GM23338 (cell line): Measurements from ENCODE around the gene ORAI3. TPM values are rescaled to one million over a fixed set of nuclear protein-coding genes. Genes with fewer than 3 reads are reported as not detected.

Experiments used
- ATAC-seq: fragments of 200-7000 bp; cut with Tn5 transposase; 3 replicates; pipeline ENCODE4 v1.9.1; 2020
- DNase-seq: peaks from one replicate; pipeline ENCODE4 v3.0.0-alpha.2; 2015; ENCODE audit warnings: low spot score
- H2AFZ ChIP-seq: fragments of 200-600 bp; sonication (generic); 2 replicates; pipeline ENCODE4 v1.8.0; 2016; ENCODE audit warnings: antibody characterized with exemption, mild to moderate bottlenecking, moderate library complexity
- H3F3A ChIP-seq: fragments of 200-600 bp; sonication (generic); replicated peaks from 2 replicates; pipeline ENCODE4 v1.8.0; 2017; ENCODE audit warnings: antibody characterized with exemption, mixed run types, low read depth
- H3K27ac ChIP-seq: fragments of 200-600 bp; sonication (generic); 2 replicates; pipeline ENCODE4 v1.6.1; 2016; ENCODE audit warnings: low read depth
- H3K27me3 ChIP-seq: fragments of 200-600 bp; sonication (generic); 2 replicates; pipeline ENCODE4 v1.8.0; 2016; ENCODE audit warnings: mild to moderate bottlenecking, mixed run types, moderate library complexity; ENCODE audit not compliant: insufficient read depth
- H3K36me3 ChIP-seq: fragments of 200-600 bp; sonication (generic); 2 replicates; pipeline ENCODE4 v1.8.0; 2016; ENCODE audit warnings: mild to moderate bottlenecking; ENCODE audit not compliant: insufficient read depth
- H3K4me1 ChIP-seq: fragments of 200-600 bp; sonication (generic); 2 replicates; pipeline ENCODE4 v1.8.0; 2016; ENCODE audit warnings: mild to moderate bottlenecking, moderate library complexity; ENCODE audit not compliant: insufficient read depth
- H3K4me2 ChIP-seq: fragments of 200-600 bp; sonication (generic); 2 replicates; pipeline ENCODE4 v1.7.1; 2017; ENCODE audit warnings: mixed run types
- H3K4me3 ChIP-seq: fragments of 200-600 bp; sonication (generic); 2 replicates; pipeline ENCODE4 v1.6.1; 2016; ENCODE audit warnings: mixed run types
- H3K79me2 ChIP-seq: fragments of 200-600 bp; sonication (generic); replicated peaks from 2 replicates; pipeline ENCODE4 v1.8.0; 2017; ENCODE audit warnings: mild to moderate bottlenecking; ENCODE audit not compliant: insufficient read depth
- H3K9me2 ChIP-seq: fragments of 200-600 bp; sonication (generic); 2 replicates; pipeline ENCODE4 v1.8.0; 2017; ENCODE audit not compliant: insufficient read depth
- H4K20me1 ChIP-seq: fragments of 200-600 bp; sonication (generic); replicated peaks from 2 replicates; pipeline ENCODE4 v1.8.0; 2017; ENCODE audit warnings: mild to moderate bottlenecking; ENCODE audit not compliant: insufficient read depth
- H3K27ac Mint-ChIP-seq: 2 replicates; pipeline ENCODE4 v1.8.0; 2020; ENCODE audit warnings: inconsistent platforms, mild to moderate bottlenecking, moderate library complexity, mixed read lengths
- H3K27me3 Mint-ChIP-seq: 3 replicates; pipeline ENCODE4 v1.8.0; 2022; ENCODE audit warnings: low read depth, mild to moderate bottlenecking, moderate library complexity, mixed read lengths, inconsistent platforms; ENCODE audit not compliant: insufficient read depth, poor library complexity
- H3K36me3 Mint-ChIP-seq: 3 replicates; pipeline ENCODE4 v1.8.0; 2021; ENCODE audit warnings: low read depth, mild to moderate bottlenecking, inconsistent platforms, moderate library complexity, mixed read lengths
- H3K4me1 Mint-ChIP-seq: 3 replicates; pipeline ENCODE4 v1.8.0; 2020; ENCODE audit warnings: mild to moderate bottlenecking, inconsistent platforms, mixed read lengths
- H3K4me3 Mint-ChIP-seq: 3 replicates; pipeline ENCODE4 v1.8.0; 2021; ENCODE audit warnings: moderate library complexity, mild to moderate bottlenecking, inconsistent platforms, mixed read lengths
- H3K9me3 Mint-ChIP-seq: 3 replicates; pipeline ENCODE4 v1.8.0; 2020; ENCODE audit warnings: moderate library complexity, mild to moderate bottlenecking, inconsistent platforms, mixed read lengths
- CTCF ChIP-seq, 2 experiments: fragments of 200-600 bp in 1 of 2; sonication (generic) in 1 of 2; conservative IDR thresholded peaks; 2 replicates each; pipeline versions ENCODE4 v1.5.1 to v1.6.1; 2016 to 2017; ENCODE audit warnings: antibody characterized with exemption in 2 of 2, low read depth in 2 of 2, mild to moderate bottlenecking in 2 of 2, moderate library complexity in 1 of 2
- ETS1 ChIP-seq: IDR thresholded peaks from 2 replicates; pipeline ENCODE4 v1.6.1; 2016; ENCODE audit warnings: antibody characterized with exemption
- EZH2 ChIP-seq: fragments of 200-600 bp; sonication (generic); IDR thresholded peaks from one replicate; pipeline ENCODE4 v1.8.0; 2017; ENCODE audit warnings: antibody characterized with exemption, mild to moderate bottlenecking, low read depth; ENCODE audit not compliant: unreplicated experiment
- EZH2phosphoT487 ChIP-seq: fragments of 200-600 bp; sonication (generic); IDR thresholded peaks from one replicate; pipeline ENCODE4 v1.8.1; 2018; ENCODE audit warnings: antibody characterized with exemption; ENCODE audit not compliant: unreplicated experiment
- JUNB ChIP-seq: IDR thresholded peaks from one replicate; pipeline ENCODE4 v1.6.1; 2016; ENCODE audit warnings: antibody characterized with exemption; ENCODE audit not compliant: unreplicated experiment
- NANOG ChIP-seq: IDR thresholded peaks from 2 replicates; pipeline ENCODE4 v1.6.1; 2016; ENCODE audit warnings: antibody characterized with exemption, borderline replicate concordance
- REST ChIP-seq: IDR thresholded peaks from one replicate; pipeline ENCODE4 v1.6.1; 2018; ENCODE audit warnings: antibody characterized with exemption; ENCODE audit not compliant: unreplicated experiment
- ZNF114 ChIP-seq: fragments of 250-450 bp; sonication (Bioruptor Pico); IDR thresholded peaks from 2 replicates; pipeline ENCODE4 v1.5.0; 2020; ENCODE audit warnings: mild to moderate bottlenecking, moderate library complexity
- ZNF331 ChIP-seq: fragments of 250-450 bp; sonication (Bioruptor Pico); IDR thresholded peaks from 2 replicates; pipeline ENCODE4 v1.5.0; 2020; ENCODE audit warnings: low read depth, mild to moderate bottlenecking, moderate library complexity
- polyA plus RNA-seq: library from polyadenylated mRNA; unstranded; fragments of >200 nt; fragmentation: Nextera tagmentation; extraction: Ambion mirVana; gene quantifications from 2 replicates; pipeline ENCODE4 v1.2.1, GENCODE V29; 2016
- total RNA-seq: library from RNA; depleted of rRNA; stranded (reverse); fragments of >200 nt; shearing (Covaris generic); gene quantifications from 2 replicates; pipeline ENCODE4 v1.2.3, GENCODE V29; 2014

ORAI3 gene
- total and polyA plus RNA-seq, 2 experiments from 2014 or later: 6.9 to 15.9 TPM

- no peak overlapping the region for H3K4me2 ChIP-seq
- H3K4me3 ChIP-seq: no peak overlapping the region
- DNase-seq (no peak), ATAC-seq (no peak)
- no peak overlapping the region for H3K4me3 Mint-ChIP-seq
- no peaks in the 10 kb centered on the region for H4K20me1 ChIP-seq
- H3K9me3 Mint-ChIP-seq: no peaks in the 10 kb centered on the region
- no peak overlapping the region for H3K27ac ChIP-seq
- H3K36me3 Mint-ChIP-seq: no peaks in the 10 kb centered on the region; the same call in 2 of the 3 replicates
- H3K36me3 ChIP-seq: no peaks in the 10 kb centered on the region; the same call in 1 of the 2 replicates
- no peak overlapping the region for H2AFZ ChIP-seq
- peaks cover 23% of the 10 kb centered on the region for H3K27me3 Mint-ChIP-seq
- H3F3A ChIP-seq: peaks cover 3% of the 10 kb centered on the region; the same call in 1 of the 2 replicates
- no peaks in the 10 kb centered on the region for H3K9me2 ChIP-seq
- TF ChIP-seq NANOG: no peak
- no peak for TF ChIP-seq ZNF331
- no peak for TF ChIP-seq EZH2
- TF ChIP-seq REST: no peak
- no peak for TF ChIP-seq EZH2phosphoT487
- no peak for TF ChIP-seq CTCF (conservative IDR thresholded peaks at IDR 0.05; ENCODE audit: low read depth in 2 of 2)
- TF ChIP-seq ZNF114 (CRISPR knock-in tag): no peak
- H3K27me3 ChIP-seq: no peaks in the 10 kb centered on the region
- H3K4me1 ChIP-seq: peaks cover 9% of the 10 kb centered on the region; the same call in 1 of the 2 replicates
- H3K27ac Mint-ChIP-seq: no peak overlapping the region
- peaks cover 5% of the 10 kb centered on the region for H3K79me2 ChIP-seq
- peaks cover 15% of the 10 kb centered on the region for H3K4me1 Mint-ChIP-seq
These were observed 52.8 kb downstream of the ORAI3 start for GRCh38 chr16:31001507-31002249.

GRCh38 chr16:31002250-31002700 is 53.4 kb downstream of the ORAI3 start:
- Histone ChIP-seq H3K4me1 (peaks cover 9% of the 10 kb centered on the region; the same call in 1 of the 2 replicates), H3K27me3 (no peaks in the 10 kb centered on the region), H3K4me3 (no peak overlapping the region), H4K20me1 (no peaks in the 10 kb centered on the region), H2AFZ (no peak overlapping the region), H3F3A (peaks cover 2% of the 10 kb centered on the region; the same call in 1 of the 2 replicates), H3K4me2 (no peak overlapping the region), H3K36me3 (no peaks in the 10 kb centered on the region; the same call in 1 of the 2 replicates), H3K27ac (no peak overlapping the region), H3K79me2 (peaks cover 5% of the 10 kb centered on the region), H3K9me2 (no peaks in the 10 kb centered on the region)
- peaks cover 15% of the 10 kb centered on the region for H3K4me1 Mint-ChIP-seq
- no peak overlapping the region for H3K27ac Mint-ChIP-seq
- H3K9me3 Mint-ChIP-seq: no peaks in the 10 kb centered on the region
- DNase-seq: no peak
- no peak for ATAC-seq
- peaks cover 25% of the 10 kb centered on the region for H3K27me3 Mint-ChIP-seq
- no peaks in the 10 kb centered on the region; the same call in 2 of the 3 replicates for H3K36me3 Mint-ChIP-seq
- H3K4me3 Mint-ChIP-seq: no peak overlapping the region
- no peak for TF ChIP-seq ETS1
- no peak for TF ChIP-seq NANOG
- TF ChIP-seq ZNF331: no peak
- no peak for TF ChIP-seq REST
- no peak for TF ChIP-seq ZNF114 (CRISPR knock-in tag)
- no peak for TF ChIP-seq JUNB
- no peak for TF ChIP-seq EZH2
- no peak for TF ChIP-seq EZH2phosphoT487
- TF ChIP-seq CTCF (conservative IDR thresholded peaks at IDR 0.05; ENCODE audit: low read depth in 2 of 2): no peak
